A172 (cell line): Measurements from ENCODE around the gene IL21R. TPM values are rescaled to one million over a fixed set of nuclear protein-coding genes. Genes with fewer than 3 reads are reported as not detected.
A peak's percentile ranks its signal among the peaks of the same experiment; 100 is the strongest.
"Not testable (repeated sequence)": the region's sequence is repeated elsewhere in the genome, so short reads cannot be mapped to it uniquely, and the experiment has no call there.

Experiments used
- DNase-seq: peaks from one replicate; pipeline ENCODE4 v3.0.0-alpha.2; 2015; ENCODE audit warnings: low spot score
- total RNA-seq: library from RNA; depleted of rRNA; stranded (reverse); fragments of >200 nt; shearing (Covaris generic); gene quantifications from 2 replicates; pipeline ENCODE4 v1.2.3, GENCODE V29; 2014

IL21R gene
- total RNA-seq, 1 experiment from 2014 or later: 6.6 TPM

DNA sequence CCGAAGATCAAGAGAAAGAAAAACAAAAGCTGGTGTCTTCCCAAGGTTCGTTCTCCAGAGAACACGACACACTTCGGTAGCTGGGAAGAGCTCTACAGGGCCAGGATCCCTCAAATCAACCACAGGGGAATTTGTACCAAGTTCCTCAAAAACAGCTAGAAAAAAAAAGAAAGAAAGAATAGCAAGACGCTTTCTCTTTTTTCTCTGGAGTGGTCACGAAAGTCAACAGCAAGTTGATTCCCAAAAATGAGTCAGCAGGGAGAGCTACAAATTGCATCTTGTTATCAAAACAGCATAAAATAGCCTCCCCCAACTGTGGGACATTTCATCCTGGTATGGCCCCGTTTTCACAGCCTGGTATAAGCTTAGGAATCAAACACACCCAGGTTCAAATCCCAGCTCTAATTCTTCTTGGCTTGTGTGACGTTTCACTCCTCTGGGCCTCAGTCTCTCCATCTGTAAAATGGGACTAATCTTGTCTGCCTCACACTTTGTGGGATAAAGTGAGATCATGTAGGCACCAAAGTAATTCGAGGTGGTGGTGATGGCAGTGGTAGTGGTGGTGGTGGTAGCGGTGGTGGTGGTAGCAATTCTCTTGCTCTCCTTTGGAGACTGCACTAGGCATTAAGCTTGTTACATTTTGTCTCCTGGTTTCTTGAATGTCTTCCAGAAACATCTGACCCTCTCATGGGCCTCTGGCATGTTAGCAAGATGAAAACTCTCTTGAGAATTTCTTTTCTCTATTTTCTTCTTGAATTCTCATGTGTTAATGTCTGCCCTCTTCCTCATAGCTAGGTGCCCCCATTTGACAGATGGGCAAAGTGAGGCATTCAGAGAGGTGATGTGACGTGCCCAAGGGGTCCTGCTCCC, 988 bp upstream of the IL21R start:
- peak; percentile 67 for DNase-seq

GRCh38 chr16:27402569-27402963, 592 bp downstream of the IL21R start:
- DNase-seq: no peak

GRCh38 chr16:27402964-27403600, 1.1 kb downstream of the IL21R start:
- DNase-seq: peak; percentile 35

GRCh38 chr16:27403601-27403992, 1.6 kb downstream of the IL21R start:
- DNase-seq: no peak

- DNase-seq: no peak
Measured at GRCh38 chr16:27404163-27404823, 2.3 kb downstream of the IL21R start.

- DNase-seq: no peak
Measured at GRCh38 chr16:27405546-27406451, 3.8 kb downstream of the IL21R start.

- no peak for DNase-seq
Measured at GRCh38 chr16:27406511-27407128, 4.6 kb downstream of the IL21R start.

- no peak for DNase-seq
Measured at GRCh38 chr16:27407133-27407532, 5.2 kb downstream of the IL21R start.

- peak; percentile 51 for DNase-seq
Measured at GRCh38 chr16:27408012-27408601, 6.1 kb downstream of the IL21R start.

DNA sequence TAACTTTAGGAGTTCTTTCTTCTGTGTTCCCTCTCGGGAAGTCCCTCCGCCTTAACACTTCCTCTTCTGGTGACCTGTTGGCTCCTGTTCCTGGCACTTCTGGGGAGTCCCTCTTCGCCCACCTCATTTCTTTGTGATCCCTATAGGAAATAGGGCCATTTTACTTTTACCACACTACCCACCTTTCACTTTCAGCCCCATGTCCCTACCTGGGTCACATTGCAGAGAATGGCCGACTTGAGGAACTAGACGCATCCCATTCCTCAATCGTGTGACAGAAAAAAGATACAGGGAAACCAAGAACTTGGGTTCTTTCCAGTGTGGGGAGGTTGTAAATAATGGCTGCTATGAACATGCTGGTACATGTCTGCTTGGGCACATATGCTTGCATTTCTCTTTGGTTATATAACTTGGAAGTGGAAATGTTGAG, 6.6 kb downstream of the IL21R start:
- no peak for DNase-seq

GRCh38 chr16:27409958-27410357, 8.0 kb downstream of the IL21R start:
- not testable (repeated sequence) for DNase-seq

GRCh38 chr16:27410761-27411160, 8.8 kb downstream of the IL21R start:
- DNase-seq: no peak

GRCh38 chr16:27413956-27414355, 12.0 kb downstream of the IL21R start:
- DNase-seq: no peak

DNA sequence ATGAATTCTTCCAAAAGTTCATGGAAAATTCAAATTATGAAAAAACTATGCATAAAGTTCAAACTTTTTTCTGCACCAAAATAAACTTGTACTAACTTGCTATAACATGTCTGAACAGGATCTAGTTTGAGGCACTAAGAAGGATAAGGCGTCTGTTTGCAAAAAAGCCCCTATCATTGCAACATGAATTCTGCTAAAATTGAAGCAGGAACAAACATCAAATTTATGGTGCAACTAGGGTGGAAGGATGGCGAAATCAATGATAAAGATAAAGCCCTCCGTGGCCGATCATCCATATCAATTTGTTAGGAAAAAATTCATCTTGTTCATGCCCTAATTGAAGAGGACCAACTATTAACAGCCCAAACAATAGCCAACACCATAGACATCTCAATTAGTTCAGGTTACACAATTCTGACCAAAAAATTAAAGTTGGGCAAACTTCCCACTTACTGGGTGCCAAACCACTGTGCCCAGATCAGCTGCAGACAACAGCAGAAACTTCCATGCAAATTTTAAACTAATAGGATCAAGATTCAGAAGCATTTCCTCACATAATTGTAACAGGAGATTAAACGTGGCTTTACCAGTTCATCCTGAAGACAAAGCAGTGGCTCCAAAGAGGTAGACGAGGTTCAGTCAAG, 12.9 kb downstream of the IL21R start:
- DNase-seq: no peak

GRCh38 chr16:27417047-27417671, 15.2 kb downstream of the IL21R start:
- DNase-seq: no peak

GRCh38 chr16:27421961-27422740, 20.2 kb downstream of the IL21R start:
- no peak for DNase-seq

DNA sequence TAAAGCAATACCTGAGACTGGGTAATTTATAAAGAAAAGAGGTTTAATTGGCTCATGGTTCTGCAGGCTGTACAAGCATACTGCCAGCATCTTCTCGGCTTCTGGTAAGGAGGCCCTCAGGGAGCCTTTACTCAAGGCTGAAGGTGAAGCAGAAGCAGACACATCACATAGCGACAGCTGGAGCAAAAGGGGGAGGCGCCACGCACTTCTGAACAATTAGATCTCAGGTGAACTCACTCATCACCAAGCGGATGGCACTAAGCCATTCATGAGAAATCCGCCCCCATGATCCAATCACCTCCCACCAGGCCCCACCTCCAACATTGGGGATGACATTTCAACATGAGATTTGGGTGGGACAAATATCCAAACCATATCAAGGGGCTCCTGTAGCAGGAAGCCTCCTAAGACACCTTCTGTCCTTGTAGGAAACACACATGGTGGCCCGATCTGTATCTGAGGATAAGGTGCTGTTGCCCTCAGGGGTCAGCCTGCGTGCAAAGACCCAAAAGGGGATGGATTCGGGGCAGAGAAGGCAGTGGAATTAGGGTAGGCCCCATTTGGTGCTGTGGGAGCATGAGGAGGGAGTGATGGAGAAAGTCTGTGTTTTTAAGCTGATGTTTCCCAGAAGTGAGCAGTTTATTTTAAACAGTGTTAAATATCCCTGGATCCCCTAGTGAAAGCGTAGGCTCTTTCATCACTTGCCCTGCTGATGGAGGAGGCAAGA, 23.0 kb downstream of the IL21R start:
- no peak for DNase-seq

- no peak for DNase-seq
Measured at GRCh38 chr16:27425961-27426360, 24.0 kb downstream of the IL21R start.
